GM12878 (cell line): ENCODE data around the gene JADE1. TPM values are rescaled to one million over a fixed set of nuclear protein-coding genes. Genes with fewer than 3 reads are reported as not detected.

ENCODE experiments used
- ATAC-seq: fragments of 200-7000 bp; cut with Tn5 transposase; 3 replicates; pipeline ENCODE4 v1.9.1; 2020; ENCODE audit warnings: mild to moderate bottlenecking, moderate library complexity
- BruUV-seq: library from RNA; stranded (reverse); fragments of 400-500 nt; replicated peaks from 2 replicates; lab custom pipeline; 2021; lab: Mats Ljungman, UMichigan
- CTCF ChIA-PET: fragments of 300-600 bp; sonication (Branson Sonifier 250); formaldehyde crosslinking; extraction: SDS; loops from one replicate; lab custom pipeline; 2021; ENCODE audit warnings: inconsistent platforms; lab: Yijun Ruan, JAX
- POLR2A ChIA-PET: fragments of 350-600 bp; formaldehyde crosslinking; extraction: SDS; loops from one replicate; lab custom pipeline; 2021; ENCODE audit warnings: inconsistent platforms; lab: Charles Lee
- RAD21 ChIA-PET: fragments of 300-600 bp; sonication (Branson Sonifier 250); formaldehyde crosslinking; loops from one replicate; lab custom pipeline; 2023; ENCODE audit warnings: antibody characterized with exemption; ENCODE audit not compliant: unreplicated experiment; lab: Charles Lee
- SMC1A ChIA-PET: fragments of 300-600 bp; sonication (Branson Sonifier 250); formaldehyde crosslinking; loops from one replicate; lab custom pipeline; 2023; ENCODE audit not compliant: unreplicated experiment, uncharacterized antibody; lab: Charles Lee
- DNase-seq: peaks from one replicate; pipeline ENCODE4 v3.0.0-alpha.2; 2011; ENCODE audit warnings: low read depth, low spot score
- FAIRE-seq: peaks from 3 replicates; lab custom pipeline; 2011; peaks lifted over from hg19 to GRCh38; lab: Jason Lieb, UNC
- H2AFZ ChIP-seq: 2 replicates; pipeline ENCODE4 v1.6.0; 2011; ENCODE audit warnings: low read depth, low read length, control low read depth; ENCODE audit not compliant: control insufficient read depth
- H3K27ac ChIP-seq: 2 replicates; pipeline ENCODE4 v1.5.1; 2011; ENCODE audit warnings: control low read depth; ENCODE audit not compliant: control insufficient read depth, insufficient read depth
- H3K27me3 ChIP-seq, 2 experiments: replicated peaks in 1 of 2; 2 replicates each; pipeline versions ENCODE4 v1.6.0 to v1.6.1; 2011; ENCODE audit warnings: low read length in 1 of 2; ENCODE audit not compliant: control insufficient read depth in 2 of 2, insufficient read depth in 2 of 2
- H3K36me3 ChIP-seq, 2 experiments: 2 replicates each; pipeline ENCODE4 v1.5.1; 2011; ENCODE audit warnings: low read length in 1 of 2; ENCODE audit not compliant: control insufficient read depth in 2 of 2, insufficient read depth in 2 of 2
- H3K4me1 ChIP-seq: 2 replicates; pipeline ENCODE4 v1.6.1; 2011; ENCODE audit warnings: mild to moderate bottlenecking, low read length, moderate library complexity, mixed read lengths; ENCODE audit not compliant: control insufficient read depth, insufficient read depth
- H3K4me2 ChIP-seq: 2 replicates; pipeline ENCODE4 v1.6.0; 2011; ENCODE audit warnings: control low read depth; ENCODE audit not compliant: control insufficient read depth, insufficient read depth
- H3K4me3 ChIP-seq: fragments of 200-600 bp; sonication (generic); 2 replicates; pipeline ENCODE4 v1.5.1; 2016
- H3K79me2 ChIP-seq: 2 replicates; pipeline ENCODE4 v1.6.0; 2011; ENCODE audit warnings: low read length; ENCODE audit not compliant: control insufficient read depth, insufficient read depth
- H3K9ac ChIP-seq: 2 replicates; pipeline ENCODE4 v1.8.0; 2011; ENCODE audit warnings: low read length, control low read depth, mixed read lengths; ENCODE audit not compliant: control insufficient read depth, insufficient read depth
- H3K9me3 ChIP-seq: replicated peaks from 3 replicates; pipeline ENCODE4 v1.5.1; 2011; ENCODE audit warnings: mild to moderate bottlenecking, low read length; ENCODE audit not compliant: control insufficient read depth, insufficient read depth
- H4K20me1 ChIP-seq: 2 replicates; pipeline ENCODE4 v1.6.0; 2011; ENCODE audit not compliant: control insufficient read depth, insufficient read depth
- DPF2 ChIP-seq: fragments of 450-650 bp; IDR thresholded peaks from 2 replicates; pipeline ENCODE4 v1.6.1; 2017; ENCODE audit warnings: mild to moderate bottlenecking
- EP300 ChIP-seq, 2 experiments: fragments of 150-350 bp in 1 of 2; IDR thresholded peaks; 2 replicates each; pipeline ENCODE4 v1.6.1; 2011 to 2012; ENCODE audit warnings: low read depth in 2 of 2, low read length in 2 of 2, borderline replicate concordance in 1 of 2, improper control_type of control experiment in 1 of 2, inconsistent platforms in 1 of 2; ENCODE audit not compliant: control insufficient read depth in 1 of 2
- GABPA ChIP-seq: IDR thresholded peaks from 2 replicates; pipeline ENCODE4 v1.6.1; 2014; ENCODE audit warnings: antibody characterized with exemption, low read depth, mild to moderate bottlenecking, inconsistent platforms
- HCFC1 ChIP-seq: fragments of 150-350 bp; IDR thresholded peaks from 2 replicates; pipeline ENCODE4 v1.6.1; 2014; ENCODE audit warnings: low read length
- LARP7 ChIP-seq: fragments of 450-650 bp; IDR thresholded peaks from 2 replicates; pipeline ENCODE4 v1.6.1; 2017; ENCODE audit warnings: mild to moderate bottlenecking
- NFYB ChIP-seq: IDR thresholded peaks from 2 replicates; pipeline ENCODE4 v1.6.1; 2011; ENCODE audit warnings: low read depth, mild to moderate bottlenecking, low read length, improper control_type of control experiment, moderate library complexity; ENCODE audit not compliant: insufficient read depth
- RFX5 ChIP-seq: IDR thresholded peaks from 2 replicates; pipeline ENCODE4 v1.6.1; 2011; ENCODE audit warnings: low read depth, low read length, improper control_type of control experiment
- SMAD1 ChIP-seq: fragments of 450-650 bp; IDR thresholded peaks from 2 replicates; pipeline ENCODE4 v1.6.1; 2018; ENCODE audit warnings: mild to moderate bottlenecking, low read depth; ENCODE audit not compliant: partially characterized antibody
- YY1 ChIP-seq: IDR thresholded peaks from 2 replicates; pipeline ENCODE4 v1.6.1; 2011; ENCODE audit warnings: low read depth, mild to moderate bottlenecking, low read length
- WGBS: methylation state at CpG from one replicate; pipeline ENCODE4 v1.1.6; 2016; ENCODE audit warnings: low lambda C conversion rate; ENCODE audit not compliant: insufficient replicate concordance, insufficient coverage; ENCODE audit errors: missing lambda C conversion rate; 5-methylcytosine and 5-hydroxymethylcytosine counted together
- in situ Hi-C: fragments of 300-500 bp; cut with MboI; formaldehyde crosslinking; loops from 9 replicates; pipeline ENCODE4 v1.14.3; 2018; ENCODE audit warnings: mixed read lengths
- intact Hi-C: fragments of 100-400 bp; cut with micrococcal nuclease; formaldehyde crosslinking; loops from one replicate; pipeline ENCODE4 v1.14.2; 2022; ENCODE audit not compliant: unreplicated experiment
- polyA plus RNA-seq, 11 experiments: library from polyadenylated mRNA; depleted of rRNA in 4 of 11; unstranded in 6 of 11; stranded (reverse) in 5 of 11; fragments of >200 nt; fragmentation: Nextera tagmentation in 4 of 11; fragmentation: Illumina TruSeq in 1 of 11; extraction: Ambion mirVana in 4 of 11; extraction: Trizol in 1 of 11; gene quantifications; 1 replicate in 1 of 11; 2 replicates in 10 of 11; pipeline versions ENCODE4 v1.2.1 to v1.2.3, GENCODE V29; 2011 to 2016; ENCODE audit warnings: inconsistent platforms in 2 of 11, missing spikeins in 2 of 11, low read depth in 1 of 11
- total RNA-seq, 4 experiments: library from RNA; depleted of rRNA in 3 of 4; stranded (reverse); fragments of >200 nt in 3 of 4; fragmentation: Illumina TruSeq in 1 of 4; extraction: Trizol in 1 of 4; gene quantifications; 2 replicates each; pipeline versions ENCODE4 v1.2.1 to v1.2.3, GENCODE V29; 2013 to 2021
- TF ChIP-seq, protein P1 (sequence below): fragments of 450-650 bp; IDR thresholded peaks from 2 replicates; pipeline ENCODE4 v1.6.1; 2017; ENCODE audit warnings: mild to moderate bottlenecking, moderate library complexity
- TF ChIP-seq, protein P2 (sequence below): IDR thresholded peaks from 2 replicates; pipeline ENCODE4 v1.6.1; 2011; ENCODE audit warnings: low read depth, mild to moderate bottlenecking, low read length, moderate library complexity, borderline replicate concordance; ENCODE audit errors: extremely low read depth

The JADE1 gene
- total and polyA plus RNA-seq, 10 of the 15 experiments (the other 5 are each of a cell fraction or from before 2014, with no cell fraction given): 5.9 to 27.2 (median 15.8) TPM

DNA sequence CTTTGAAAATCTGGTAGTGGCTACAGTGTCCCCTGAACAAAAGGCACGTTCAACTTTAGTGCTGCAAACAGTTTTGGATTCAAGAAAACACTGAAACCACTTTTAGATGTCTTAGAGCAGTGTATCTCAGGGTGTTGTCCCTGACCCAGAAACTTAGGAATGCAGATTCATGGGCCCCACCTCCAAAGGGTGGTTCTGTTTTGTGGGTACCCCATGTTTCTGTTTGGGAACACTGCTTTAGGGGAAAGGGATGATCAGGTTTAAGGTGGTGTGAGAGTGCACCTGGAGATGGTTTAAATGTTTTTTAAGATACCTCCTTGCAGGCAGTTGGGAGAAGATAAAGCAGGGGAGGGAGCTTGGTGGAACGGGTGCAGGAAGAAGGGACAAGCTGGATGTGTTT lies 55.6 kb downstream of the JADE1 start:
- no peak overlapping the region for H3K9ac ChIP-seq
- ChIA-PET POLR2A (no interaction called here), CTCF (interaction anchor here (1.2 kb wide), 1 partner anchor 82 kb away, joined by 3 read pairs; no protein-coding TSS in a partner anchor), SMC1A (interaction anchor here (0.9 to 1.5 kb wide), 3 partner anchors 33 to 62 kb away, joined by 3 to 4 read pairs (median 3); no protein-coding TSS in a partner anchor), RAD21 (no interaction called here)
- TF ChIP-seq DPF2 (no peak), GABPA (no peak), HCFC1 (no peak), LARP7 (no peak), NFYB (no peak), EP300 (IDR thresholded peaks at IDR 0.05; ENCODE audit: borderline replicate concordance in 1 of 2, control insufficient read depth in 1 of 2, low read depth in 2 of 2, low read length in 2 of 2) (no peak), YY1 (no peak), SMAD1 (no peak), RFX5 (no peak)
- TF ChIP-seq, protein P1, sequence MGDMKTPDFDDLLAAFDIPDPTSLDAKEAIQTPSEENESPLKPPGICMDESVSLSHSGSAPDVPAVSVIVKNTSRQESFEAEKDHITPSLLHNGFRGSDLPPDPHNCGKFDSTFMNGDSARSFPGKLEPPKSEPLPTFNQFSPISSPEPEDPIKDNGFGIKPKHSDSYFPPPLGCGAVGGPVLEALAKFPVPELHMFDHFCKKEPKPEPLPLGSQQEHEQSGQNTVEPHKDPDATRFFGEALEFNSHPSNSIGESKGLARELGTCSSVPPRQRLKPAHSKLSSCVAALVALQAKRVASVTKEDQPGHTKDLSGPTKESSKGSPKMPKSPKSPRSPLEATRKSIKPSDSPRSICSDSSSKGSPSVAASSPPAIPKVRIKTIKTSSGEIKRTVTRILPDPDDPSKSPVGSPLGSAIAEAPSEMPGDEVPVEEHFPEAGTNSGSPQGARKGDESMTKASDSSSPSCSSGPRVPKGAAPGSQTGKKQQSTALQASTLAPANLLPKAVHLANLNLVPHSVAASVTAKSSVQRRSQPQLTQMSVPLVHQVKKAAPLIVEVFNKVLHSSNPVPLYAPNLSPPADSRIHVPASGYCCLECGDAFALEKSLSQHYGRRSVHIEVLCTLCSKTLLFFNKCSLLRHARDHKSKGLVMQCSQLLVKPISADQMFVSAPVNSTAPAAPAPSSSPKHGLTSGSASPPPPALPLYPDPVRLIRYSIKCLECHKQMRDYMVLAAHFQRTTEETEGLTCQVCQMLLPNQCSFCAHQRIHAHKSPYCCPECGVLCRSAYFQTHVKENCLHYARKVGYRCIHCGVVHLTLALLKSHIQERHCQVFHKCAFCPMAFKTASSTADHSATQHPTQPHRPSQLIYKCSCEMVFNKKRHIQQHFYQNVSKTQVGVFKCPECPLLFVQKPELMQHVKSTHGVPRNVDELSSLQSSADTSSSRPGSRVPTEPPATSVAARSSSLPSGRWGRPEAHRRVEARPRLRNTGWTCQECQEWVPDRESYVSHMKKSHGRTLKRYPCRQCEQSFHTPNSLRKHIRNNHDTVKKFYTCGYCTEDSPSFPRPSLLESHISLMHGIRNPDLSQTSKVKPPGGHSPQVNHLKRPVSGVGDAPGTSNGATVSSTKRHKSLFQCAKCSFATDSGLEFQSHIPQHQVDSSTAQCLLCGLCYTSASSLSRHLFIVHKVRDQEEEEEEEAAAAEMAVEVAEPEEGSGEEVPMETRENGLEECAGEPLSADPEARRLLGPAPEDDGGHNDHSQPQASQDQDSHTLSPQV: no peak
- TF ChIP-seq, protein P2, sequence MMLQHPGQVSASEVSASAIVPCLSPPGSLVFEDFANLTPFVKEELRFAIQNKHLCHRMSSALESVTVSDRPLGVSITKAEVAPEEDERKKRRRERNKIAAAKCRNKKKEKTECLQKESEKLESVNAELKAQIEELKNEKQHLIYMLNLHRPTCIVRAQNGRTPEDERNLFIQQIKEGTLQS: no peak
- no peaks in the 10 kb centered on the region for H3K9me3 ChIP-seq
- H3K36me3 ChIP-seq: peaks cover 16 to 28% of the 10 kb centered on the region in 2 experiments
- FAIRE-seq (no peak), ATAC-seq (no peak), DNase-seq (no peak)
- H3K79me2 ChIP-seq: peaks cover 4% of the 10 kb centered on the region
- in situ Hi-C loops (loop anchor here (5.0 kb wide), 1 partner anchor 408 kb away; no protein-coding TSS in a partner anchor), intact Hi-C loops (no loop called here)
- H3K4me2 ChIP-seq: no peak overlapping the region
- H3K4me3 ChIP-seq: no peak overlapping the region
- whole genome bisulfite sequencing: 48% methylated on average over 2 of the region's 2 CpGs
- H2AFZ ChIP-seq: no peak overlapping the region
- peaks cover 29% of the 10 kb centered on the region for H3K4me1 ChIP-seq
- no peaks in the 10 kb centered on the region for H4K20me1 ChIP-seq
- no peaks in the 10 kb centered on the region for H3K27me3 ChIP-seq
- H3K27ac ChIP-seq: no peak overlapping the region
- no TSS peak for BruUV-seq
